ENCODE data around the gene RHBDF2. TPM values are rescaled to one million over a fixed set of nuclear protein-coding genes. Genes with fewer than 3 reads are reported as not detected.

RHBDF2 gene
- total and polyA plus RNA-seq, 2 donors (not counting 3 experiments of a cell fraction or from before 2014, with no cell fraction given), result 25.5 to 38.5 TPM

DNA sequence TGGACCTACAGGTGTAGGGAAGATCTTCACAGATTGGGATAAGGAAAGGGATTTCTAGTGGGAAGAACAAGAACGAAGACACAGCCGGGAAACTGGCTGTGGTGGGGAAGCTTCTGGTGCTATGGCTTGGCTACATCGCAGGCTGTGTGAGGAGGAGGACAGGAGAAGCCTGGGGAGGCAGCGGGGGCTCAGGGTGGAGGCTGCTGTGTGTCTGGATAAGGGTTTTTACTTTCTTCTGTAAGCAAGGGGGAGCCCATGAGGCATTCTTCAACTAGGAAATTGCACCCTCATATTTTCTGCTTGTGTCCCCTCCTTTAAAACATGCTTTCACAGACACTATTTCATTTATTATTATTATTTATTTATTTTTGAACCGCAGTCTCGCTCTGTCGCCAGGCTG is 2.9 kb upstream of the RHBDF2 start:
- no peak overlapping the region for H2AFZ ChIP-seq (ENCODE audit: low read depth, low read length)
- dilution Hi-C loops (cut with MboI; ENCODE audit: extremely low pct_ligation_motif_present, low sequenced_read_pairs), result no loop called here
- H3K36me3 ChIP-seq (ENCODE audit: control insufficient read depth in 2 of 2, extremely low read depth in 1 of 2, insufficient read depth in 2 of 2, low read length in 2 of 2), result no peaks in the 10 kb centered on the region
- H4K20me1 ChIP-seq (replicated peaks; ENCODE audit: control insufficient read depth, extremely low read depth, insufficient read depth, low read length), result no peaks in the 10 kb centered on the region
- peaks cover 17% of the 10 kb centered on the region for H3K4me1 ChIP-seq (ENCODE audit: control insufficient read depth, extremely low read depth, insufficient read depth, low read length)
- ChIA-PET POLR2A (no interaction called here), CTCF (interaction anchor here (1.1 to 7.2 kb wide), 5 partner anchors 18 to 45 kb away, joined by 3 to 110 read pairs (median 4); partner anchors contain the start of gene AANAT)
- DNase-seq (ENCODE audit: low read depth, low spot score) (no peak), FAIRE-seq (no peak)
- TF ChIP-seq, protein P1, sequence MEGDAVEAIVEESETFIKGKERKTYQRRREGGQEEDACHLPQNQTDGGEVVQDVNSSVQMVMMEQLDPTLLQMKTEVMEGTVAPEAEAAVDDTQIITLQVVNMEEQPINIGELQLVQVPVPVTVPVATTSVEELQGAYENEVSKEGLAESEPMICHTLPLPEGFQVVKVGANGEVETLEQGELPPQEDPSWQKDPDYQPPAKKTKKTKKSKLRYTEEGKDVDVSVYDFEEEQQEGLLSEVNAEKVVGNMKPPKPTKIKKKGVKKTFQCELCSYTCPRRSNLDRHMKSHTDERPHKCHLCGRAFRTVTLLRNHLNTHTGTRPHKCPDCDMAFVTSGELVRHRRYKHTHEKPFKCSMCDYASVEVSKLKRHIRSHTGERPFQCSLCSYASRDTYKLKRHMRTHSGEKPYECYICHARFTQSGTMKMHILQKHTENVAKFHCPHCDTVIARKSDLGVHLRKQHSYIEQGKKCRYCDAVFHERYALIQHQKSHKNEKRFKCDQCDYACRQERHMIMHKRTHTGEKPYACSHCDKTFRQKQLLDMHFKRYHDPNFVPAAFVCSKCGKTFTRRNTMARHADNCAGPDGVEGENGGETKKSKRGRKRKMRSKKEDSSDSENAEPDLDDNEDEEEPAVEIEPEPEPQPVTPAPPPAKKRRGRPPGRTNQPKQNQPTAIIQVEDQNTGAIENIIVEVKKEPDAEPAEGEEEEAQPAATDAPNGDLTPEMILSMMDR (IDR thresholded peaks at IDR 0.05; ENCODE audit: extremely low read depth in 1 of 2, insufficient read depth in 1 of 2, low read depth in 1 of 2, low read length in 2 of 2), result peak in 1 of 2 donors; percentile 6
- TF ChIP-seq MYC (IDR thresholded peaks at IDR 0.05; ENCODE audit: low read depth, low read length), result no peak
- no peak overlapping the region for H3K4me2 ChIP-seq (ENCODE audit: insufficient read depth, low read length)
- BruUV-seq (replicated peaks), result no TSS peak
- H3K27ac ChIP-seq (ENCODE audit: insufficient read depth, low read depth, low read length), result no peak overlapping the region
- no peaks in the 10 kb centered on the region for H3K9me3 ChIP-seq (replicated peaks; ENCODE audit: control insufficient read depth, insufficient read depth, low read length)
- no peaks in the 10 kb centered on the region for H3K9me1 ChIP-seq (replicated peaks; ENCODE audit: control insufficient read depth, extremely low read depth, insufficient read depth, low read length)
- peaks cover 0 to 4% of the 10 kb centered on the region in 2 experiments for H3K27me3 ChIP-seq (ENCODE audit: control insufficient read depth in 2 of 2, insufficient read depth in 2 of 2, low read length in 2 of 2)
- intact Hi-C loops (cut with micrococcal nuclease), result loop anchor here (10.0 kb wide), 1 partner anchor 189 kb away; no protein-coding TSS in a partner anchor
- H3K79me2 ChIP-seq (ENCODE audit: control insufficient read depth, insufficient read depth, low read length), result peaks cover 12% of the 10 kb centered on the region
- no peak overlapping the region for H3K9ac ChIP-seq (replicated peaks; ENCODE audit: extremely low read depth, insufficient read depth, low read length)
- no peak overlapping the region for H3K4me3 ChIP-seq (replicated peaks in 1 of 3; ENCODE audit: insufficient read depth in 1 of 3, low read depth in 1 of 3, low read length in 3 of 3)

DNA sequence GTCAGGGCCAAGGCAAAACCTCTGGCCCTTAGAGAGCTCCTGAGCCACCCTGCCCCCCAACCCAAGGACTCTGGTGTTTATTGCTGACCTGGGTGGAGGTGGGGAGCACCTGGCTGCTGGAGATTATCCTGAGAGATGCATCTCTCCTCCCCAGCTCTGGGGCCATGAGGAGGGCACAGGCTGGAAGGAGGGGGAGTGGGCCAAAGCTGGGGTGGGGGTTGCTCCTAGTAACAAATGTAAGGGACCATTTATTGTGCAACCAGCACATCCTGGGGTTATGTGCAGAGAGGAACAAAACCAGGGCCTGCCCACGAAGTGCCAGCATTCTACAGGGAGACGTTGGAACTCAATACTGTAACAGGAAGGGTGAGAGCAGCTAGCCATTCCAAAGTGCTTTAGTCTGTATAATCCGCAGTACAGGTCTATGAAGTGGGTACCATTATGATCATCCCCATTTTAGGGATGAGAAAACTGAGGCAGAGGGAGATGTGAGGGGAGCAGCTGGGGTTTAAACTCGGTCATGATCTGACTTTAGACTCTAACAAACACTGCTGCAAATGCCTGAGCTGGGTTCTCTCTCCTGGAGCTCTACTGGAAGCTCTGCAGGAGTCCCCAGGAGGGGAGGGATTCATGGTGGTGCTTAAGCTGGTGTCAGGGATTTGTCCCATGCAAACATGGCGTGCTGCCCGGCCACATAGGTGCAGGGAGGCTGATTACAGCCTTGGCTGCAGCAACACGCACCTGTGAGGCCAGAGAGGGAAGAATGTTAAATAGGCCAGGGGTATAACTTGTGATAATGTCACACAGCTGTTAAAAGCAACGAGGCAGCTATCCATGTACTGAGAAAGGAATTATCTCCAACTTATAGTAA is 1.4 kb upstream of the RHBDF2 start:
- no peak overlapping the region for H3K9ac ChIP-seq (replicated peaks; ENCODE audit: extremely low read depth, insufficient read depth, low read length)
- intact Hi-C loops (cut with micrococcal nuclease) (loop anchor here (10.0 kb wide), 1 partner anchor 188 kb away; no protein-coding TSS in a partner anchor), dilution Hi-C loops (cut with MboI; ENCODE audit: extremely low pct_ligation_motif_present, low sequenced_read_pairs) (no loop called here)
- H3K36me3 ChIP-seq (ENCODE audit: control insufficient read depth in 2 of 2, extremely low read depth in 1 of 2, insufficient read depth in 2 of 2, low read length in 2 of 2), result no peaks in the 10 kb centered on the region
- POLR2A ChIA-PET, result interaction anchor here (0.6 to 0.9 kb wide), 4 partner anchors 17 to 159 kb away, joined by 3 to 6 read pairs (median 5); no protein-coding TSS in a partner anchor
- H3K27ac ChIP-seq (ENCODE audit: insufficient read depth, low read depth, low read length), result no peak overlapping the region
- CTCF ChIA-PET, result interaction anchor here (0.5 to 7.2 kb wide), 10 partner anchors 10 to 1841 kb away, joined by 3 to 110 read pairs (median 4); partner anchors contain the start of gene AANAT
- no peaks in the 10 kb centered on the region for H3K9me1 ChIP-seq (replicated peaks; ENCODE audit: control insufficient read depth, extremely low read depth, insufficient read depth, low read length)
- no peak overlapping the region for H2AFZ ChIP-seq (ENCODE audit: low read depth, low read length)
- H3K79me2 ChIP-seq (ENCODE audit: control insufficient read depth, insufficient read depth, low read length), result peaks cover 14% of the 10 kb centered on the region
- no peak for TF ChIP-seq FOS (IDR thresholded peaks at IDR 0.05; ENCODE audit: borderline replicate concordance, insufficient read depth, low read length)
- TF ChIP-seq, protein P2, sequence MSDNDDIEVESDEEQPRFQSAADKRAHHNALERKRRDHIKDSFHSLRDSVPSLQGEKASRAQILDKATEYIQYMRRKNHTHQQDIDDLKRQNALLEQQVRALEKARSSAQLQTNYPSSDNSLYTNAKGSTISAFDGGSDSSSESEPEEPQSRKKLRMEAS (IDR thresholded peaks at IDR 0.05; ENCODE audit: insufficient read depth, insufficient read length), result no peak
- no peak for TF ChIP-seq MYC (IDR thresholded peaks at IDR 0.05; ENCODE audit: low read depth, low read length)
- TF ChIP-seq GATA2 (IDR thresholded peaks at IDR 0.05; ENCODE audit: insufficient read depth, insufficient read length, low read depth, low read length), result no peak
- no peak for TF ChIP-seq EZH2 (IDR thresholded peaks at IDR 0.05; ENCODE audit: borderline replicate concordance, low read depth, low read length, severe bottlenecking)
- TF ChIP-seq, protein P1 (IDR thresholded peaks at IDR 0.05; ENCODE audit: extremely low read depth in 1 of 2, insufficient read depth in 1 of 2, low read depth in 1 of 2, low read length in 2 of 2), result no peak
- no peak for TF ChIP-seq POLR2AphosphoS5 (IDR thresholded peaks at IDR 0.05; ENCODE audit: insufficient read depth, low read depth, low read length)
- TF ChIP-seq POLR2A (IDR thresholded peaks at IDR 0.05; ENCODE audit: low read depth, low read length), result no peak
- TF ChIP-seq JUN (IDR thresholded peaks at IDR 0.05; ENCODE audit: borderline replicate concordance, insufficient read depth, insufficient read length, low read depth), result no peak
- H4K20me1 ChIP-seq (replicated peaks; ENCODE audit: control insufficient read depth, extremely low read depth, insufficient read depth, low read length), result no peaks in the 10 kb centered on the region
- no peak overlapping the region for H3K4me2 ChIP-seq (ENCODE audit: insufficient read depth, low read length)
- DNase-seq (ENCODE audit: low read depth, low spot score) (no peak), FAIRE-seq (no peak)
- no peak overlapping the region for H3K4me3 ChIP-seq (replicated peaks in 1 of 3; ENCODE audit: insufficient read depth in 1 of 3, low read depth in 1 of 3, low read length in 3 of 3)
- H3K9me3 ChIP-seq (replicated peaks; ENCODE audit: control insufficient read depth, insufficient read depth, low read length), result no peaks in the 10 kb centered on the region
- peaks cover 31% of the 10 kb centered on the region for H3K4me1 ChIP-seq (ENCODE audit: control insufficient read depth, extremely low read depth, insufficient read depth, low read length)
- BruUV-seq (replicated peaks), result no TSS peak
- H3K27me3 ChIP-seq (ENCODE audit: control insufficient read depth in 2 of 2, insufficient read depth in 2 of 2, low read length in 2 of 2), result peaks cover 0 to under 1% of the 10 kb centered on the region in 2 experiments
